COLO668 (cell line): ENCODE measurements around the gene PAFAH1B2.
"Not testable (repeated sequence)": the region's sequence is repeated elsewhere in the genome, so short reads cannot be mapped to it uniquely, and the experiment has no call there.

Source experiments
- DNase-seq: peaks from one replicate; lab custom pipeline; 2025; ENCODE audit not compliant: unreplicated experiment; lab: John Stamatoyannopoulos, UW

The PAFAH1B2 gene

DNA sequence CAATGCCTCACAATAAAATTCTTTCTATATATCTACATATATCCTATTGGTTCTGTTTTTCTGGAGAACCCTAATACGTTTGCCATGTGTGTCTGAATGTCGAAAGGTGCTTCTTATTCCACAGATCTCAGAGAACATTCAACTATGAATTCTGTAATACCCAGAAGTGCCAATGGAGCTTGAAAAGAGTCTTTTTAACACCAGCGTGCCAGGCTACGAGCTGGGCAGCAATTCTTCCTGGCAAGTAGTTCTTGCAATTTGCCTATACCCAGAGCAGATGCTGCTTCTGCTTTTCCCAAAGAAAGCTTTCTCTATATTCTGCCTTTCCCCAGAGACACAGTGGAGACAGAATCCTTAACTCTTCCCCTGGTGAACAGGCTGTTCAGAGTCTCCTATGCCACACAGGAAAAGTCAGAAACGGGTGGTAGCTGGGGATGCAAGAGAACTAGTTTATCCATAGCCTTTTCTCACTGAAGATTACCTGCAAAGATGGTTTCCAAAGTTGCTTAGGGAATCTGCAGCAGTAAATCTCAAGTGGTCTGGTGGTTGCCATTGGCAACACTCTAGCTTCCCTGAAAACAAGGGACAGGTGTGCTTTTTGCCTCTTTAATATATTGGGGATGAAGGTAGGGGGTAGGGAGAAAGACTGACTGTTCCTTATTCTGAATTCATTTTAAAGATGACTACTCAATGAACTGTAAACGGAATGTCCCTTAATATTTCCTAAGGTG lies 16.8 kb upstream of the PAFAH1B2 start:
- peak; percentile 39 for DNase-seq

DNA sequence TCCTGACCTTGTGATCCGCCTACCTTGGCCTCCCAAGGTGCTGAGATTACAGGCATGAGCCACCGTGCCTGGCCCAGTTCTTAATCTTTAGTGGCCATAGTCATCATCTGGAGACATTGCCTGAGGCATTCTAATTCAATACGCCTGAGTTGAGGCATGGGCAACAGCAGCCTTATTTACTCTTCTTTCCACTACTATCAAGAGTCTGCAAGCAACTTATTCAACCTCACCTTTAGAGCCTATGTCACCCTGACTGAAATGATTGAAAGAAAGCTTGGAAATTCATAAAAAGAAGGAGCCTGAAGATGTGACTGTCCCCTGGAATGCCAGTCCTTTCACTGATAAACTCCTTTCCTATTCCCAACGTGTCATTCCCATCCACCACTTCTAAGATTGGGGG lies 15.8 kb upstream of the PAFAH1B2 start:
- DNase-seq: no peak

- DNase-seq: not testable (repeated sequence)
Measured at GRCh38 chr11:117130396-117130795, 13.7 kb upstream of the PAFAH1B2 start.

DNA sequence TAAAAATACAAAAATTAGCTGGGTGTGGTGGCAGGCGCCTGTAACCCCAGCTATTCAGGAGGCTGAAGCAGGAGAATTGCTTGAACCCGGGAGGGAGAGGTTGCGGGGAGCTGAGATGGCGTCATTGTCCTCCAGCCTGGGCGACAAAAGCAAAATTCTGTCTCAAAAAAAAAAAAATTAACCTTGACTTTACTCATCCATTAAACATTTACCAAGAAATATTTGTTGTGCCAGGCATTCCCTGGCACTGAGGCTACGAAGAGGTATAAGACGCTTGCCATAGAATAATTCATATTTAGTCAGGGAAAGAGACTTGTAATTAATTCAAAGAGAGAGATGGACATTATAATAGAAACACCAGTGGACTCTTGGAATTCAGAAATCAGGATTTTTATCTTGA lies 13.2 kb upstream of the PAFAH1B2 start:
- DNase-seq: no peak

DNA sequence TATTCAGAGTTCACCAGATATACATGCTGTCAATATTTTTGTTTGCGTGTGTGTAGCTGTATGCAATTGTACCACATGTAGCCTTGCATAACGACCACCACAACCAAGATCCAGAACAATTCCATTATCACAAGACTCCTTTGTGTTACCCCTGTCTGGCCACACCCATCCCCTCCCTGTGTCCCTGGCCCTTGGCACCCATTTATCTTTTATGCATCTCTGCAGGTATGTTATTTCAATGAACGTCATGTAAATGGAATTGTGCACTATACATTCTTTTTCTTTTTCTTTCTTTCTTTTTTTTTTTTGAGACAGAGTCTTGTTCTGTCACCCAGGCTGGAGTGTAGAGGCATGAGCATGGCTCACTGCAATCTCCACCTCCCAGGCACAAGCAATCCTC lies 9.7 kb upstream of the PAFAH1B2 start:
- no peak for DNase-seq

GRCh38 chr11:117134979-117135378 lies 9.1 kb upstream of the PAFAH1B2 start:
- DNase-seq: not testable (repeated sequence)

DNA sequence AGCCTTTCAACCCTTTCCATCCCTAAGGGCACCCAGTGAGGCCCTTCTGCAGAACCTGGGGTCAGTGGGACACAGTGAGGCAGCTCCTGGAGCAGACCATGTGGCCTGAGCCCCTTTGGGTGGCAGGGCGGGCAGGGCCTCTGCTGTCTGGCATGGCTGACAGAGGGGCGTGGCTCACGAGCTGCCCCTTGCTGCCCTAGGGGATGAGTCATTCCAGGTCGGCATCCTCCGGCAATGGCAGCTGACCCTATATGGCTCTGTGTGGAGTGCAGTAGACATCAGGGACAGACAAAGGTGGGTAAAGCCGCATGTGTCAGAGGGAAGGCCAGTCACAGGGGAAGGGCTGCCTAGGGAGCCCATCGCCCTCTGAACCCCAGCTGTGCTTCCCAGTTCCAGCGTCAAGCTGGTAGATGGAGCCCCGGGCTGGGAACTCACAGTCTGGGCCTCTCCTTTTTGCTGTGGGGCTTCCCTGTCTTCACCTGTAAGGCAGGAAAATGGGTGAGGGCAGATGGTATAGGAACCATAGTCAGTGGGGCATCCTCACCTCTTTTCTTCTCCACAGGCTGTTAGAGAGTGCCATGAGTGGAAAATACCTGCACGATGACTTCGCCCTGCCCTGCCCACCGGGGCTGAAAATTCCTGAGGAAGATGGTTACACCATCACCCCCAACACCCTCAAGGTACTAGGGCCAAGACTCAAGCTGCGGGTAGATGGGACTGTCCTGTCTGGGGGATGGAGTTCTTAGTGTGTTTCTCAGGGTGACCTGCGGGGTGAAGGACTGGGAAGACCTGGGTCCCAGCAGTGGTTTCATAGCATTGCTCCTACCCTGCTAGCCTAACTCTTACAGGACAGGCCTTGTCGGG lies 6.6 kb upstream of the PAFAH1B2 start:
- not testable (repeated sequence) for DNase-seq

DNA sequence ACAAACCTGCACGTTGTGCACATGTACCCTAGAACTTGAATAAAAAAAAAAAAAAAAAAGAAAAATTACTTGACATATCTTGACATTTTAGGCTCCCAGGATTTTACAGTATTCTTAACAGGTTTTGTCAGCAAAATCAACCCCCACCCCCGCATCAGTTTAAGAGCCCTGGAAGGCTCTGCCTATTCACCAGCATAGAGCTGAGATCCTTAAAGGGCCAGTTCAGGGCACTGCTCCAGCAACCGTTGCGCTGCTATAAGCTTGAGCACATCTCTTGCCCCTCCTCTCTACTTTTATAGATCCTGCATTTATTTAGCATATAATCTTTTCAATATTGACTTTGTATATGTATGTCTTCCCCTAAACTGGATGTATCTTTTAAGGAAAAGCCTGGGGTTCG lies 697 bp upstream of the PAFAH1B2 start:
- peak; percentile 23 for DNase-seq

DNA sequence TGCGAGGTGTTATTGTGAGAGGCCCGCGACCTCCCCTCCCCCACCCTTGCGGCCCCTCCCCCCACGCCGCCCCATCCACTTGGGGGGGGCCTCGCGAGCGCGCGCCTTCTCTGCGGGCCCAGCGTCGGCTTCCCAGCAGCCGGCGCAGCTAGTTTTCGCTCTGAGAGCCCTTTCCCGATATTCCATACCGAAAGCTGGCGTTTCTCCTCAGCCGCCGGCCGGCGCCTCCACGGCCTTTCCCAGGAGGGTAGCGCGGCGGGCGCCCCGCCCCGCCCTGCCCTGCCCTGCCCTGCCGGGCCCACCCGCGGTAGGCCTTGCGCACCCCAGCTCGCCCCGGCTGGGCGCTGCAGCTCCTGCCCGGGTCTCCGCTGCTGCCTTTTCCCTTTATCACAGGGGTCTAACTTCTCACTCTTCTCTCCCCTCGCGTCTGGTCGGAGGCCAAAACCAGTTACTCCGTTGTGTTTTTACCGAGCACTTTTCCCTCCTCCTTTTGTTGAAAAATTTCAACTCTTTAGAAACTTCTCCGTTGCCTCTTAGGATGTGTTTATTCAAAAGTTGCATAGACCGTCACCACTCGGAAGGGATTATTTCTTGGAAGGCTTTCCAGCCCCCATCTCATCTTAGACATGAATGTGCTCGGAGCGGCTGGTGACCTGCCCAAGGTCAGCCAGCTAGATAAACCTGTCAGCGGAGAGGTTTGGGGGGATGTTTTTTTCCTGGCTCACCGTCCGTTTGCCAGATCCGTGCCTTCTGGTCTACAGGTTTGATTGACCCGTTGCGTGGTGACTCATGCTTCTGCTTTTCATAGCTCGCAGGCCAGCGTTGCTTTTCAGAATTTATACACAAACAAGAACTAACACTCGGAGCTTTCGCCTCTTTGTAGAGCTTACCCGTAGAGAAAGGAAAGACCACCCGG lies 648 bp downstream of the PAFAH1B2 start:
- DNase-seq: peak; percentile 68

GRCh38 chr11:117145393-117145761 lies 1.3 kb downstream of the PAFAH1B2 start:
- peak; percentile 30 for DNase-seq

- no peak for DNase-seq
Measured at GRCh38 chr11:117146521-117146920, 2.4 kb downstream of the PAFAH1B2 start.

DNA sequence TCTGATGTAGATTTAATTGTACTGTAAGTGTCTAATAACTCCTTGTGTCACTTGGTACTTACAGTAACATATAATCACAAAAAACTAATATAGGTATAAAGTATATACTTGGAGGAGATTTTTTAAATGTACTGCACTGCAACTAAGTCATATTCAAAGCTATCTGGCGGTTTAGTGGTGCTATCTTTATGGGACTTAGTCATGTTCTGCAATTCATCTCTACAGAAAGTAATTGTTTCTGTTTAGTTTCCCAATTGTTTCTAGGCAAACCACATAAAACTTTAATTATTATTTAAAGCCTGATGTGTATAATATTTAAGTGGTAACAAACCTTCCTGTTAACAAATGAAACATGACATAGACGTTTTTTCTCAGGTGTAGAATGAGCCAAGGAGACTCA lies 8.0 kb downstream of the PAFAH1B2 start:
- no peak for DNase-seq

- no peak for DNase-seq
Measured at GRCh38 chr11:117154468-117154867, 10.4 kb downstream of the PAFAH1B2 start.

GRCh38 chr11:117157507-117157906 lies 13.4 kb downstream of the PAFAH1B2 start:
- DNase-seq: no peak

DNA sequence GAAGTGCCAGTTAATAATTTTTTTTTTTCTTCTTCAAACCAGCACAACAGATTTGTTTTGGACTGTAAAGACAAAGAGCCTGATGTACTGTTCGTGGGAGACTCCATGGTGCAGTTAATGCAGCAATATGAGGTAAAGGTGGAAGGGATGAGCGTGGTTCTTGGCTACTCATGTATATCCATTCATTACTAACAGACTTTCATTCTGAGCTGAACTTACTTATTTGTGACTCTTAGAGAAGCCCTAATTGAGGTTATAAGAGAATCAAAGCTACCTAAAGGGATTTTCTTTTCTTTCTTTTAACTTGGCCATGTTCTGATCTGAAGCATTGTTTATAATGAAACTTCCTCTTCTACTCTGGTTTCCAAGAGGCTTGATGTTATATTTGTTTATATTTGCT lies 15.8 kb downstream of the PAFAH1B2 start:
- DNase-seq: no peak

DNA sequence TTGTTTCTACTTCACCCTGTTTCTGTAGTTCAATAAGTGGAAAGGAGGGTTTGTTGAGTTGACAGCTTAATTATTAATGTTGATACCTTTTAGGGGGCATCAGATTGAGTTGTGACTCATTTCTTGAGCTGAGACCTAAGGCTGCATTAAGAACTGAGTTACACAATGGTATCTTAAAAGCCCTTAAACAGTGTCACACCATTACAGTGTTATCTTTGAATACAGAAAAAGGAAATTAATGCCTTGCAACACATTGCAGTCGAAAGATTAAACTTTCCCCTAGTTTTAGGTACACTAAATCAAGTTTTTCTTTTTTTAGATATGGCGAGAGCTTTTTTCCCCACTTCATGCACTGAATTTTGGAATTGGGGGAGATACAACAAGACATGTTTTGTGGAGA lies 16.7 kb downstream of the PAFAH1B2 start:
- DNase-seq: no peak

- DNase-seq: no peak
Measured at GRCh38 chr11:117166491-117166890, 22.4 kb downstream of the PAFAH1B2 start.

- DNase-seq: no peak
Measured at GRCh38 chr11:117169736-117170135, 25.6 kb downstream of the PAFAH1B2 start.

- DNase-seq: no peak
Measured at GRCh38 chr11:117170210-117170609, 26.1 kb downstream of the PAFAH1B2 start.

DNA sequence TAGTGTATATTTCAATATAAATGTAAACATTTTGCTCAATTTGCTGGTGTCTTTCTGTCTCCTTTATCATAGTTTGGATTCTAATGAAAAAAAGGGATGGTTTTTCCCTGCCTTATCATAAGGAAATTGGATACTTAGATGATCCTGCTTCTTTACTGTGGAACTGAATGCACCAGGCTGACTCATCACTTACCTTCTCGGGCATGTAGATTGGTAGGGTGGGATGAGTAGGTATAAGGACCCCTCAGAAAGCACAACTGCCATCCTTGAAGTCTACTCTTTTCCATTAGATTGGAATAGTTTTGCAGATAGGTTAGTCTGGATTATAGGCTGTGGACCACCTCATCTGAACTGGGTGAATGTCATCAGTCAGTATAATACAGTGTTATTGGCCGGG lies 26.9 kb downstream of the PAFAH1B2 start:
- no peak for DNase-seq

GRCh38 chr11:117171404-117172061 lies 27.4 kb downstream of the PAFAH1B2 start:
- no peak for DNase-seq
